CD4-positive, alpha-beta T cell treated with Interleukin-1 beta for 1 hour (primary cell): ENCODE measurements around the gene GP1BB.

Experiments
- DNase-seq, 2 donors: peaks; one replicate each; pipeline ENCODE4 v3.0.0-alpha.2; 2020 to 2022

Gene GP1BB

GRCh38 chr22:19756288-19757128 is 33.2 kb downstream of the GP1BB start:
- DNase-seq = peak; percentile 68 to 71

DNA sequence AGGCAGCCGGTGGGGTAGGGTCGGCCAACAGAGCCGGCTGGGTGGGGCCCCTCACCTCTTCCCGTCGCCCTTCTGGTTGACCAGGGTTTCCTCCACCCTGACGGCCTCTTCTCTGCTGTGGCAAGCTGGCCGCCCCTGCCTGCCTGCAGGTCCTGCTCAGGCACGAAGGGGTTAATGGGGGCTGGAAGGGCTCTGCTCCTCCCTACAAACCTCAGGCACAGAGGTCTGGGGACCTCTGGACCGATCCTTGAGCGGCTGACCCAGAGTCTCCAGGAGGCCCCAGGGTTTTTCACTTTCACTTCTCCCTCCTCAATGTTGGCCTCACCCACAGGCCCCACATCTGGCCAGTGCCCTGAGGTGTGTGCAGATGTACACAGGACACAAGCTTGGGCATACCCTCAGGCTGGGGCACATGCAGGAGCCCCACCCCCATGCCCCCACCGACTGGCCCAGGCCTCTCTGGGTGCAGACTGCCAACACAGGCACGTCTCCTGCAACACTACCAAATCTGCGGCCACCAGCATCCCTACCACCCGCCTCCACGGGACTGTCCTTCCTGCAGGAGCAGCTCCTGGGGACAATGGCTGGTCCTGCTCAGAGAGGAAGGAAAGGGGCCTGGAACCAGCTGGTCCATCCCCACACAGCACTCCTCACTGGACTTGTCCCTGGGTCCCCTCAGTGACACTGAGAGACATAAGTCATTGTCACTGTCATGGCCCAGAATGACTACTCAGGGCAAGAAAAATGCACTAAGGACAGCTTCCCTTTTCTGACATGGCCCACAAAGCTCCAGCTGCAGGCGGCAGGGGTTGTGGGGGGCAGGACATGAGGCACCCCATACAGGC is 34.0 kb downstream of the GP1BB start:
- no peak for DNase-seq

GRCh38 chr22:19757985-19758895 is 34.9 kb downstream of the GP1BB start:
- DNase-seq = no peak

DNA sequence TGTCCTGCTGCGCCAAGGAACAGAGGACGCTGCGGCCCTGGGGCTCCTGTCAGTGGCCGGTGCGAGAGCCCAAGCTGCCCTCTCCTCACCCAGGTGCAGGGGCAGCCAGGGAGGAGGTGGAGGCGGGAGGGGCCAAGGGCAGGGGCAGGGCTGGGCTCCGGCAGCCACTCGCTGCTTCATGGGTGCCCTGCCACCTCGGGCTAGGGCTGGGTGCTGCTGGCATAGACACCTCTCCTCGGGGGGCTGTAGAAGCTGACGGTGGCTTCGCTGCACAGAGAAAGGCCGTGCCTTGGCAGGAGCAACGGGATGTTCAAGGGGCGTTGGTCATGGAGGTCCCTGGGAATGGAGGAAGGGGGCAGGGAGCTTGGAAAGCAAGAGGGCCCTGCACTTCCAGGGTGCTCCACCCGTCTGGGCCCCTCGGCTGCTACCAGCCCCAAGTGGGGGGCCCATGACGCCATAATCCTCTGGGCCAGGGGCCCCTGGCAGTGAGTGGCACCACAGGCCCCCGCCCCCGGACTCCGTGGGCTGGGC is 35.6 kb downstream of the GP1BB start:
- DNase-seq = no peak

DNA sequence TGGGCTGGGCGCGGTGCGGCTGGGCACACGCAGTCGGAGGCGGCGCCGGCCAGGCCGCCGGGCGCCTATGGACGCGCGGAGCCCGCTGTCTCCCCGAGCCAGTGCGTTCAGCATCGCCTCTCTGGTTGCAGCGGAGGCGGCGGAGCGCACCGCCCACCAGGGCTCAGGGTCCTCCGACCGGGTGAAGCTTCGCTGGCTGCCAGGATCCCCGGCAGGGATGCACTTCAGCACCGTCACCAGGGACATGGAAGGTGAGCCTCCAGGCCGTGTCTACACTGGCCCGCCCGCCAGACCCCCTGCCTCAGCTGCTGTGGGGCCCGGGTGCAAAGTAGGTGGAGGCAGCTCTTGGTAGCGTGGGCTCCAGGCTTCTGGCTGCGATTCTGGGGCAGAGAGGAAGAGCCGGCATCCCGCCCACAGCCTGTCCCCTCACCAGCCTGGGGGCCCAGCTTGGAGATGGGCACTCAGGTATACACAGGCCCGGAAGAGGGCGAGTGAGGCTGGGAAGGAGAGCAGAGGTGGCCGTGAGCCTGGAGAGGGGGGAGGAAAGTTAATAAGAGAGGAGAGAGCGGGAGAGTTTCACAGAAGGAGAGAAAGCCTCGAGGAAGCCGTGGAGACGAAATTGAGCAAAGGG is 36.2 kb downstream of the GP1BB start:
- DNase-seq = no peak

GRCh38 chr22:19760058-19760950 is 37.0 kb downstream of the GP1BB start, which contains the start of gene TBX1:
Gene TBX1 (plus strand): TSS chr22:19760778. CDS start chr22:19760844, 66 bp downstream.
- no peak for DNase-seq

GRCh38 chr22:19760951-19761724 is 37.8 kb downstream of the GP1BB start:
- no peak for DNase-seq

GRCh38 chr22:19761725-19762567 is 38.6 kb downstream of the GP1BB start:
- DNase-seq = no peak

DNA sequence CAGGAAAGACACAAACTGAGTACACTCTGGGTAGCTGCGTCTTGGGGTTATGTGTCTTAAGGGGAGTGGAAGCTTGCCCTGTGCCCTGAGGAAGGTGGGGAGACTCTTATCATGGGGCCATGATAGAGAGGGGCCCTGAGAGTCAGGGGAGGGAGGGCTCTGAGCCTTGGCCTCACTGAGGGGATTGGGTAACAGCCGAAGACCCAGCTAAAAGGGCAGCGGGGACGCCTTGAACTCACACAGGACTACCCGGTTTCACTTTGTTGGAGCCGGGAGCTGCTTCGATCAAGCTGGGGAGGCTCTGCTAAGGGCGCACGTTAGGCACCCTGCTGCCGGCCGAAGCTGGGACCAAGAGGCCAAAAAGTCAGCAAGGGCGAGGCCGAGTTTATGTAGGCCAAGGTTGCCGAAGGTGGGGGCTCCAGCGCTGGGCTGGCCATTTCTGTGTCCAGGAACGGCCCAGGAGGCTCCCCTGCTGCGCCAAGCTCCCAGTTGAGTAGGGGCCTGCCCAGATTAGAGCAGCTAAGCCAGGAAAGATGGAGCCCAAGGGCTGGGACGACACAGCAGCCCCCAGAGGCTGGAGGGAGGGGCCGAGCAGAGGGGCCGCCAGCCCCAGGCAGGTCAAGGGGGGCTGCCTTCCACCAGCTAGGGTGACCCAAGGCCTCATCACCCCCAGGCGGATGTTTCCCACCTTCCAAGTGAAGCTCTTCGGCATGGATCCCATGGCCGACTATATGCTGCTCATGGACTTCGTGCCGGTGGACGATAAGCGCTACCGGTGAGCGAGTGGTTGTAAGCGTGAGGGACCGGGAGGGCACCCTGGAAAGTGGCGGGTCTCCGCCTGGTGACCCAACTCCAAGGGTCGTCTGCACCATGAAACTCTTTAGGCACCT is 39.5 kb downstream of the GP1BB start:
- DNase-seq = no peak

DNA sequence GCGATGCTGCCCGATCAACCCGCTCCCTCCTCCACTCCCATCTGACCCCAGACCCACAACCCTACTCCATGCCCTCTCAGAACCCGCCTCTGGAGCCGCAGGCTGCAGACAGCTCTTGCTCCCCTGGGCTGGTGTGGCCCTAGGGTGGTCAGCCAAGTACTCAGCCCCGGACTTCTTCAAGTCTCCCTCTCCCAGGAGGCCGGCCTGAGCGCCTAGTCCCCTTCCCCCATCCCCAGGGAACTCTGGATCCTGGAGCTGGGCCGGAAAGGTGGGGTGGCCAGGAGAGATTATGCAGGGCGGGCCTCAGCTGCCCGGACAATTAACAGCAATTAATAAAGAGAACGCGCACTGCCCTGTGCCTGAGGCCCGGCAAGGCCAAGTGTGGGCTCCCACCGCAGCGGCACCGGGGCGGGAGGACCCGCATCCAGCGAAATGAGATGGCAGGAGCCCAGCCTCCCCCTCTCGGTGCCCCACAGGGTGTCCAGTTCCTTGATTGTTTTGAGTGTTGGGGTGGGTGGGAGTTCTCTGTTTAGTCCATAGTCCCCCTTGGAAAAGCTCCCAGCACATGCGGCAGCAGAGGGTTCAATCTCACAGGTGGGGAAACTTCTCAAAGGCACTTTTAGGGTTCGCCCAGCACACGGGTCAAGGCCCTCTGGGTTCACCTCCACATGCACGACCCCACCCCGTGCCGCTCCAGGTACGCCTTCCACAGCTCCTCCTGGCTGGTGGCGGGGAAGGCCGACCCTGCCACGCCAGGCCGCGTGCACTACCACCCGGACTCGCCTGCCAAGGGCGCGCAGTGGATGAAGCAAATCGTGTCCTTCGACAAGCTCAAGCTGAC is 40.3 kb downstream of the GP1BB start:
- no peak for DNase-seq

DNA sequence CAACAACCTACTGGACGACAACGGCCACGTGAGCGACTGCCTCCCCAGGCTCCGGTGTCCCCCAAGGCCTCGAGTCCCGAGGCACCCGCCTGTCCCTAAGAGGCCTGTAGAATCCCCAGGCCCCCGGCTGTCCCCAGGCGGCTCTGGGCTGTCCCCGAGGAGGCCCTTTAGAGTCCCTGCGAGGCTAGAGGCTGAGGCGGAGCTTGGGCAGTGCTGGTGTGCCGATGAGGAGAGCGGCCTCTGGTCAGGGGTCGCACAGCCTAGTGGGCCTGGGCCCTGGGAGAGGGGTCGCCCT is 40.9 kb downstream of the GP1BB start:
- no peak for DNase-seq

GRCh38 chr22:19764636-19765476 is 41.5 kb downstream of the GP1BB start:
- DNase-seq = no peak

GRCh38 chr22:19765477-19766239 is 42.3 kb downstream of the GP1BB start:
- DNase-seq = no peak

GRCh38 chr22:19766240-19766510 is 42.8 kb downstream of the GP1BB start:
- no peak for DNase-seq

- peak; percentile 40 to 51 for DNase-seq
Measured at GRCh38 chr22:19766511-19767426, 43.4 kb downstream of the GP1BB start.
